IPS DF 6.9 (cell line): Measurements from ENCODE around the gene GLI3.

Experiments used
- DNase-seq: peaks from one replicate; pipeline ENCODE4 v3.0.0-alpha.2; 2013; ENCODE audit warnings: low read depth, low spot score
- H3K27ac ChIP-seq: one replicate; pipeline ENCODE4 v1.5.1; 2013; ENCODE audit warnings: low read length, control low read depth
- H3K27me3 ChIP-seq: 2 replicates; pipeline ENCODE4 v1.6.1; 2013; ENCODE audit warnings: mild to moderate bottlenecking, low read length; ENCODE audit not compliant: control insufficient read depth, insufficient read depth
- H3K36me3 ChIP-seq: 2 replicates; pipeline ENCODE4 v1.6.1; 2013; ENCODE audit warnings: low read length; ENCODE audit not compliant: control insufficient read depth, insufficient read depth
- H3K4me1 ChIP-seq: 2 replicates; pipeline ENCODE4 v1.6.1; 2013; ENCODE audit warnings: low read length; ENCODE audit not compliant: control insufficient read depth, insufficient read depth
- H3K4me3 ChIP-seq: 2 replicates; pipeline ENCODE4 v1.5.1; 2013; ENCODE audit warnings: mild to moderate bottlenecking, low read length
- H3K9me3 ChIP-seq: 2 replicates; pipeline ENCODE4 v1.6.1; 2013; ENCODE audit warnings: low read length, inconsistent platforms; ENCODE audit not compliant: control insufficient read depth, insufficient read depth
- WGBS: extraction: QIAGEN DNeasy Blood & Tissue Kit; methylation state at CpG from one replicate; pipeline ENCODE4 v1.1.7; 2013; ENCODE audit warnings: mixed read lengths, missing lambda C conversion rate; ENCODE audit not compliant: insufficient read length, insufficient coverage; 5-methylcytosine and 5-hydroxymethylcytosine counted together

The GLI3 gene

DNA sequence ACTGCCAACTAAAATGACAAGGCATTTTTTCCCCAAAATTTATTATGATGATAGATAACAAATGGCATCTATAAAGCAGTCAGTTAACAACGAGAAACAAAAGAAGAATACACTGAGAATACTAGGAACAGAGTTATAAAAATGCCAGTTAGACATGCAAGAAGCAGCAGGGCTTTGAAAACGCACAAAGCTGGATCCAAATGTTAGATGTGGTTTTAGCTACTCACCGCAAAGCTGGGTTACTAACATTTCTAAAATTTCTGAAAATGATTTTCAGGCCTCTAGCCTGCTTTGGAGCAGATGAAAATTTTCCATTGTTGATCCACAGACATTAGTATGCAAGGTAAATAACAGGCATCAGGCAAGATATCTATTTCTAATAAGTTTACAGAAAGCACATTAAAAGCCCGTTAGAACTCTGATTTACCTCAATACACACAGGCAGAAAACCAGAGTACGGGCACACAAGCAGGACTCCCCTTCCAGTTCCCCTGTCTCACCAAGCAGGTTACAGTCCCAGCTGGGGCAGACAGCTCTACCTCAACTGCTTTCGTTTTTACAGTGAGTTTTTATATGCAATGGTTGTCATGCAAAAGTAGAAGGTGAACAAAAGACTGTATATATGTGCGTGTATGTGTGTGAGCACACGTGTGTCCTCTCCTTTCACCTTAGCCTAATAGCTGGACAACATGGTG, 37.9 kb downstream of the GLI3 start:
- no peaks in the 10 kb centered on the region for H3K9me3 ChIP-seq
- no peaks in the 10 kb centered on the region for H3K4me1 ChIP-seq
- WGBS: no CpG with 5 or more reads among the region's 8 CpGs
- H3K27me3 ChIP-seq: no peaks in the 10 kb centered on the region
- H3K27ac ChIP-seq: no peak overlapping the region
- no peak for DNase-seq
- no peaks in the 10 kb centered on the region for H3K36me3 ChIP-seq
- no peak overlapping the region for H3K4me3 ChIP-seq

DNA sequence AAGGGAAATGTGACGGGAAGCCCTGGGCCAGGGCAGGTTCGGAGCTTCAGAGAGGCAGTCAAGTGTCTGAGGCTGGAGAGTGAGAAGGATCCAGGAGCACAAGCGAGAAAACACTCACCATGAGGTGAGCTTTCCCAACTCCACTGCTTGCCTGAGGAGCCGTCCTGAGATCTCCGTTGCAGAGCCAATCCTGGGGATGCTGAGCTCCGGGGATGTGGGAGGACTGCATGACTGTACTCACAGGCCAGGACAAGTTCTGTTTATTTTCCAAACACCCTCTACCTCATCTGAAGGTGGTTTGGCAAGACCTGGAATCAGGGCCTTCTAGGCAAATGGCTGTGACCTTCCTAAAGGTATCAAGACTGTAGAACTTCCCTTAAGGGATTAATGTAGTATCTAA, 38.7 kb downstream of the GLI3 start:
- Histone ChIP-seq H3K9me3 (no peaks in the 10 kb centered on the region), H3K36me3 (no peaks in the 10 kb centered on the region), H3K27me3 (no peaks in the 10 kb centered on the region), H3K4me1 (no peaks in the 10 kb centered on the region), H3K4me3 (no peak overlapping the region), H3K27ac (no peak overlapping the region)
- WGBS: no CpG with 5 or more reads among the region's 6 CpGs
- DNase-seq: no peak

DNA sequence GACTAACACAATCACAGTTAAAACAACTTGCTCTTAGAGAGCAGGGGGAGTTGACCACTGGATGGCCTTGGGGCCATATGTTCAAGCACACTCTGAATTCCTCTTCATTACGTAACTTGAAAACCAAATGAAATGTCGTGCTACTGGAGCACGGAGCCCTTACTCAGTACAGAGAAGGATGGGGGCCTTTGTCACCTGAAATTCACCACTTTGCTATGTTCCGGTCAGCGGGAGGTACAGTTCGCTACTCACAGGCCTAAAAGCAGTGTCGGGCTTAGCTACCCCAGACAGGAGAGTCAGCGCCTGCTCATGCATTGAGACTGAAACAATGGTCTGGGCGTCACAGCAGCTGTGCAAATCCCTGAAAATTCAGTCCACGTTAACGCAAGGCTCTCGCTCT, 39.6 kb downstream of the GLI3 start:
- Histone ChIP-seq H3K27ac (no peak overlapping the region), H3K4me3 (no peak overlapping the region), H3K9me3 (no peaks in the 10 kb centered on the region), H3K27me3 (no peaks in the 10 kb centered on the region), H3K36me3 (no peaks in the 10 kb centered on the region), H3K4me1 (peaks cover 3% of the 10 kb centered on the region; the same call in 1 of the 2 replicates)
- no CpG with 5 or more reads among the region's 12 CpGs for WGBS
- no peak for DNase-seq

- H3K4me1 ChIP-seq: peaks cover 3% of the 10 kb centered on the region; the same call in 1 of the 2 replicates
- H3K27me3 ChIP-seq: no peaks in the 10 kb centered on the region
- H3K9me3 ChIP-seq: no peaks in the 10 kb centered on the region
- H3K4me3 ChIP-seq: no peak overlapping the region
- H3K27ac ChIP-seq: no peak overlapping the region
- WGBS: no CpG with 5 or more reads among the region's 4 CpGs
- DNase-seq: no peak
- no peaks in the 10 kb centered on the region for H3K36me3 ChIP-seq
Observed at GRCh38 chr7:42194238-42194637, 42.8 kb downstream of the GLI3 start.

DNA sequence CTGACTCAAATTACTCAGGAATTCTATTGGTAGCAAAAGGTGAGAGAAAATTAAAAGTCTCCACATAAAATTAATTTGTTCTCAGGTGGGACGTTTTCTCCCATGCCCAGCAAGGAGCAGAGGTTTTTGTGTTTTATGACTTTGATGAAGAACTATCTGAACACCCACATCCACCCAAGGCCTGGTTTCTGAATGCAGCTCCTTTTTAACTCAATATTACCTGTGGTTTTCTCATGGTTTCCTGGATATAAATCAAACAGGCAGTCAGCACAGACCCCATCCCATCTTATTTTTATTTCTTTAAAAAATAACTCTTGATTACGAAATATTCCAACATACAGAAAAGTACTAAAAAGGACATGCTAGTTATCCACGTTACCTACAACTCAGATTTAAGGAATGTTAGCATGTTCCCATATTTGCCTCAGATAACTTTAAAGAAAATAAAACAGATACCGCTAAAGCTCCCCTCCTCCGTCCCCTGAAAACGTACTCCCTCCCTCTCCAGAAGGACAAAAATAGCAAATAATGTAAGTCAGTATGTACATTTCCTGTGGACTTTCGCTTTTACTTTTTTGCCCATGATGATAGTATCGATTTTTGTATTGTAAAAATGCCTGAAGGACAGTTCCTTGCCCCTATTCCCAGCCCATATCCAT, 43.4 kb downstream of the GLI3 start:
- Histone ChIP-seq H3K36me3 (no peaks in the 10 kb centered on the region), H3K4me3 (no peak overlapping the region), H3K27me3 (no peaks in the 10 kb centered on the region), H3K4me1 (peaks cover 3% of the 10 kb centered on the region; the same call in 1 of the 2 replicates), H3K9me3 (no peaks in the 10 kb centered on the region), H3K27ac (no peak overlapping the region)
- no peak for DNase-seq
- no CpG with 5 or more reads among the region's 8 CpGs for WGBS

GRCh38 chr7:42192851-42193461, 44.1 kb downstream of the GLI3 start:
- H3K9me3 ChIP-seq: no peaks in the 10 kb centered on the region
- no peaks in the 10 kb centered on the region for H3K36me3 ChIP-seq
- H3K4me3 ChIP-seq: no peak overlapping the region
- H3K27me3 ChIP-seq: no peaks in the 10 kb centered on the region
- no CpG with 5 or more reads among the region's 7 CpGs for WGBS
- peaks cover 3% of the 10 kb centered on the region; the same call in 1 of the 2 replicates for H3K4me1 ChIP-seq
- H3K27ac ChIP-seq: no peak overlapping the region
- DNase-seq: no peak

DNA sequence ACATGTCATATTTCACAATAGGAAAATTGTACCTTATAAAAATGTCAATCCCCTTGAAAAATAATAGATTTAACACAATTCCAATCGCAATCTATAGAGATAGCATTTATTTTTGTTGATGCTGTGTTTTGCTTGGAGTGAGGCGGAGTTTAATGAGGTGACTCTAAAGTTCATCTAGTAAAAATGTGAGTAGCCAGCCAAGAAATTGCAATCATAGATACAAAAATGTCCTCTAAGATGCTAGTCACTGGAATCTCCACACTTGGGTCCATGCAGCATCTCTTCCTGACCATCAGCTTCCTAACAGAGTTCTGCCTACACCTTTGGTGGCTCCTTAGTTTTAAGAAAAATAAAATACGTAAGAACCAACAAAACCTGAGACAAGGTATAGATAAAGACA, 44.9 kb downstream of the GLI3 start:
- DNase-seq: no peak

DNA sequence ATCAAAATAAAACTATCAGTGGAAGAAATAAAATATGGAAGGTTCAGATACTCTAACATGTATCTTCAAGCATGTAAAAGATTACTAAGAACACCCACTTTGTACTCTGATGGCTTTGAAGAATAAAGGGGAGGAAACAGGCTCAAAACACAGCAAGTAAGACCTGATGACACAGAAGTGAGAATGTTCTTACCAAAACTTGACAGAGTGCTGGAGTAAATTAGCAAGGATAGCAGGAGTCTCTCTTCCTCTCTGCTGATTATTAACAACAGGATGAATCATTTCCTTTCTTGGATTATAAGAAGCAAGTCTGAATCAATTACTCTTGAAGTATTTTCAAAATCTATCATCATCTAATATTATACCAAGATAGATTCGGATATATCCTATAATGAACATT, 47.5 kb downstream of the GLI3 start:
- H3K9me3 ChIP-seq: no peaks in the 10 kb centered on the region
- no CpG with 5 or more reads among the region's 1 CpG for WGBS
- no peak overlapping the region for H3K27ac ChIP-seq
- H3K4me3 ChIP-seq: no peak overlapping the region
- DNase-seq: no peak
- peaks cover 3% of the 10 kb centered on the region; the same call in 1 of the 2 replicates for H3K4me1 ChIP-seq
- no peaks in the 10 kb centered on the region for H3K36me3 ChIP-seq
- no peaks in the 10 kb centered on the region for H3K27me3 ChIP-seq

More for the DNA sequence above, 44.9 kb downstream of the GLI3 start:
- H3K4me3 ChIP-seq: no peak overlapping the region
- WGBS: no CpG with 5 or more reads among the region's 3 CpGs
- H3K9me3 ChIP-seq: no peaks in the 10 kb centered on the region
- peaks cover 3% of the 10 kb centered on the region; the same call in 1 of the 2 replicates for H3K4me1 ChIP-seq
- H3K27me3 ChIP-seq: no peaks in the 10 kb centered on the region
- no peak overlapping the region for H3K27ac ChIP-seq
- H3K36me3 ChIP-seq: no peaks in the 10 kb centered on the region

- Histone ChIP-seq H3K4me3 (no peak overlapping the region), H3K9me3 (no peaks in the 10 kb centered on the region), H3K36me3 (no peaks in the 10 kb centered on the region), H3K27me3 (no peaks in the 10 kb centered on the region), H3K27ac (no peak overlapping the region), H3K4me1 (no peaks in the 10 kb centered on the region)
- no CpG with 5 or more reads among the region's 5 CpGs for WGBS
- DNase-seq: peak; percentile 11
Observed at GRCh38 chr7:42186151-42186550, 50.9 kb downstream of the GLI3 start.

GRCh38 chr7:42185726-42186125, 51.3 kb downstream of the GLI3 start:
- Histone ChIP-seq H3K9me3 (no peaks in the 10 kb centered on the region), H3K36me3 (no peaks in the 10 kb centered on the region), H3K4me1 (no peaks in the 10 kb centered on the region), H3K4me3 (no peak overlapping the region), H3K27me3 (no peaks in the 10 kb centered on the region), H3K27ac (no peak overlapping the region)
- DNase-seq: no peak
- WGBS: no CpG with 5 or more reads among the region's 4 CpGs
